HG02642 (cell line): ENCODE measurements around the gene PCDH15.

Experiments
- ATAC-seq: cut with Tn5 transposase; IDR thresholded peaks from one replicate; pipeline ENCODE4 v1.9.1; 2021; ENCODE audit warnings: mild to moderate bottlenecking; ENCODE audit not compliant: unreplicated experiment, poor library complexity

Gene PCDH15

GRCh38 chr10:54159924-54160323 lies 641.1 kb downstream of the PCDH15 start:
- no peak for ATAC-seq

GRCh38 chr10:54148508-54148907 lies 652.5 kb downstream of the PCDH15 start:
- no peak for ATAC-seq

- no peak for ATAC-seq
Observed at GRCh38 chr10:54139819-54140428, 661.1 kb downstream of the PCDH15 start.

GRCh38 chr10:54137396-54137795 lies 663.6 kb downstream of the PCDH15 start:
- ATAC-seq = no peak

GRCh38 chr10:54133203-54133602 lies 667.8 kb downstream of the PCDH15 start:
- ATAC-seq = no peak

GRCh38 chr10:54131833-54132232 lies 669.2 kb downstream of the PCDH15 start:
- ATAC-seq = no peak

GRCh38 chr10:54130394-54130793 lies 670.6 kb downstream of the PCDH15 start:
- ATAC-seq = no peak

GRCh38 chr10:54125098-54125747 lies 675.8 kb downstream of the PCDH15 start:
- ATAC-seq = no peak

GRCh38 chr10:54124209-54124885 lies 676.7 kb downstream of the PCDH15 start:
- ATAC-seq = no peak

- no peak for ATAC-seq
Observed at GRCh38 chr10:54120806-54121205, 680.2 kb downstream of the PCDH15 start.

- ATAC-seq = no peak
Observed at GRCh38 chr10:54108961-54109360, 692.1 kb downstream of the PCDH15 start.

GRCh38 chr10:54096892-54097291 lies 704.1 kb downstream of the PCDH15 start:
- no peak for ATAC-seq

- no peak for ATAC-seq
Observed at GRCh38 chr10:54094321-54094720, 706.7 kb downstream of the PCDH15 start.

GRCh38 chr10:54091237-54091636 lies 709.8 kb downstream of the PCDH15 start:
- no peak for ATAC-seq

GRCh38 chr10:54081950-54082349 lies 719.1 kb downstream of the PCDH15 start:
- ATAC-seq = no peak

GRCh38 chr10:54067361-54067760 lies 733.7 kb downstream of the PCDH15 start:
- ATAC-seq = no peak

- no peak for ATAC-seq
Observed at GRCh38 chr10:54066646-54067045, 734.4 kb downstream of the PCDH15 start.

- no peak for ATAC-seq
Observed at GRCh38 chr10:54065106-54065505, 735.9 kb downstream of the PCDH15 start.

GRCh38 chr10:54064215-54064614 lies 736.8 kb downstream of the PCDH15 start:
- no peak for ATAC-seq

- no peak for ATAC-seq
Observed at GRCh38 chr10:54063514-54063913, 737.5 kb downstream of the PCDH15 start.

GRCh38 chr10:54060572-54060971 lies 740.5 kb downstream of the PCDH15 start:
- no peak for ATAC-seq

- no peak for ATAC-seq
Observed at GRCh38 chr10:54057357-54057756, 743.7 kb downstream of the PCDH15 start.
